ENCODE measurements around the gene ELF5. TPM values are rescaled to one million over a fixed set of nuclear protein-coding genes. Genes with fewer than 3 reads are reported as not detected.

The ELF5 gene
- polyA plus RNA-seq (2012; ENCODE audit: insufficient read length, low read depth): not detected

DNA sequence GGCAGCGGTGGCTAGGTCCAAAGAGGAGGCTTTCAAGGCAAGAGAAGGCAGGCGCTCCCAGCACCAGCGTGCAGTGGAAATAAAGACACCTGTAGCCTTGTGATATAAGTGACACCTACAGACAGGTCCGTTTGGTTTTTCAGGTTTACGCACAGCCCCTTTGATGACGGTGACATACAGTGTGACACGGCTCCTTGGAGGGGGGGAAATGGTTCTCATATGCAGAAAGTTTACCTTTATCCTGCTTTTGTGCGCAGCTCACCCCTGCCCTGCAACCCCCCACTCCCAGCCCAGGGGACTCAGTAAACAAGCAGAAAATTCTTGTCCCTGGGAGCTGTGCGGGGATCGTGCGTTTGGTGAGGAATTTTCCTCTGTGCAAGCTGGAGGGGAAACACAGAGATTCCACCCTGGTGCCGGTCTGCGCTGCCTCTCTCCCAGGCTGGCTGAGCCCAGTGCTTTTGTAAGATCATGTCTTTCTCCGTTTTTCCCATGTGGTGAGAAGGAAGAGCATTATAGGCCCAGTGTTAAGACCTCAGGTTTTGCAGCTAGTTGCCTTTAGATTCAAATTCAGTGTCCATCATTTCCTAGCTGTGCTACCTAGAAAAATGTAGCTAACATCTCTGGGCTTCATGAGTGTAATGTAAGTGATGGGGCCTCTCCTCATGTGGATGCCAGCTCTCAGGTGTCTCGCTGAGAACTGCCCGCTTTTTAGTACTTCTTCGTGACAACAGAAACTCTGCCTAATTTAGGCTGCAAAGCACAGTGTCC is at the start of gene ELF5:
Gene ELF5, minus strand, starts transcription at position 113 of the 768 bp plus-strand sequence. CDS start 8,045 bp downstream, outside the sequence.
- TF ChIP-seq SIN3A (IDR thresholded peaks at IDR 0.05; ENCODE audit: borderline replicate concordance, insufficient read depth, low read length) (no peak), TAF1 (IDR thresholded peaks at IDR 0.05; ENCODE audit: borderline replicate concordance, insufficient read depth, low read length) (no peak)

DNA sequence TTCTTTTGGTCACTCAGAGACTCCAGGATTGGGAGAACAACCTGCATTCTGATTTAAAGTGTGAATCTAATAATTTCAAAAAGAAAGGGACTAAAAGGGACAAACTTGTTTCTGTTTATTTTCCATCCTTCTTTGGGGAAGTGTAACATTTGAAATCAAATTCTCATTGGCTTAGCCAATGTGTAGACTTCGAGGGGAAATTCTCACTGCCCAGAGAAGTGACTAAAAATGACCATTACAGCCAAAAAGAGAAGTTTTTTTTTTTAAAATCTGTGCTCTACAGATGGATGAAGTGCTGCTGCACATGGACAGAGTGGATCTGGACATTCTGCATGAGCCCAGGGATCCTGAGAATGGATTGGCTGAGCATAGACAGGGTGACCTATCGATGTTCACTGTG is 49.4 kb upstream of the ELF5 start:
- TF ChIP-seq FOXP2 (optimal IDR thresholded peaks at IDR 0.05; ENCODE audit: borderline replicate concordance, extremely low read depth, extremely low read length, insufficient read depth) (no peak), TAF1 (IDR thresholded peaks at IDR 0.05; ENCODE audit: borderline replicate concordance, insufficient read depth, low read length) (no peak), POLR2AphosphoS5 (IDR thresholded peaks at IDR 0.05; ENCODE audit: low read depth, low read length) (no peak), SIN3A (IDR thresholded peaks at IDR 0.05; ENCODE audit: borderline replicate concordance, insufficient read depth, low read length) (no peak)
- TF ChIP-seq, protein P1, sequence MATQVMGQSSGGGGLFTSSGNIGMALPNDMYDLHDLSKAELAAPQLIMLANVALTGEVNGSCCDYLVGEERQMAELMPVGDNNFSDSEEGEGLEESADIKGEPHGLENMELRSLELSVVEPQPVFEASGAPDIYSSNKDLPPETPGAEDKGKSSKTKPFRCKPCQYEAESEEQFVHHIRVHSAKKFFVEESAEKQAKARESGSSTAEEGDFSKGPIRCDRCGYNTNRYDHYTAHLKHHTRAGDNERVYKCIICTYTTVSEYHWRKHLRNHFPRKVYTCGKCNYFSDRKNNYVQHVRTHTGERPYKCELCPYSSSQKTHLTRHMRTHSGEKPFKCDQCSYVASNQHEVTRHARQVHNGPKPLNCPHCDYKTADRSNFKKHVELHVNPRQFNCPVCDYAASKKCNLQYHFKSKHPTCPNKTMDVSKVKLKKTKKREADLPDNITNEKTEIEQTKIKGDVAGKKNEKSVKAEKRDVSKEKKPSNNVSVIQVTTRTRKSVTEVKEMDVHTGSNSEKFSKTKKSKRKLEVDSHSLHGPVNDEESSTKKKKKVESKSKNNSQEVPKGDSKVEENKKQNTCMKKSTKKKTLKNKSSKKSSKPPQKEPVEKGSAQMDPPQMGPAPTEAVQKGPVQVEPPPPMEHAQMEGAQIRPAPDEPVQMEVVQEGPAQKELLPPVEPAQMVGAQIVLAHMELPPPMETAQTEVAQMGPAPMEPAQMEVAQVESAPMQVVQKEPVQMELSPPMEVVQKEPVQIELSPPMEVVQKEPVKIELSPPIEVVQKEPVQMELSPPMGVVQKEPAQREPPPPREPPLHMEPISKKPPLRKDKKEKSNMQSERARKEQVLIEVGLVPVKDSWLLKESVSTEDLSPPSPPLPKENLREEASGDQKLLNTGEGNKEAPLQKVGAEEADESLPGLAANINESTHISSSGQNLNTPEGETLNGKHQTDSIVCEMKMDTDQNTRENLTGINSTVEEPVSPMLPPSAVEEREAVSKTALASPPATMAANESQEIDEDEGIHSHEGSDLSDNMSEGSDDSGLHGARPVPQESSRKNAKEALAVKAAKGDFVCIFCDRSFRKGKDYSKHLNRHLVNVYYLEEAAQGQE (IDR thresholded peaks at IDR 0.05; ENCODE audit: insufficient read depth in 1 of 2, low read depth in 2 of 2, low read length in 2 of 2): no peak

DNA sequence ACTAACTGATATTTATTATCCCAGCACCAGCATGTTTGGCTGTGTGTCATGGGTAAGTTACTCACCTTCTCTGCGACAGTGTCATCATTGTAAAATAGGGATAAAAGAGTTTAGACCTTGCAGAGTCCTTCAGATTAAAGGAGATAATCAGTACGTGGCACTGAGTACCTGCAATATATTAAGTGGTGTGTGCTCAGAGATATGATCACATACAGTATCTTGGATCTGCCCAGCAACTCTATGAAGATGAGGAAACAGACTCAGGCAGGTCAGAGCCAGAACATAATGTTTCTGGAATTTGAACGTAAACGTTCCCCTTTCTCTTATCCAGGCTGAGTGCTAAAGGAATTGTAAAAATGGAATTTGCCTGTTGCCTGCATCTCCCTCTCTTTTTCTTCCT is 46.9 kb upstream of the ELF5 start:
- TF ChIP-seq POLR2AphosphoS5 (IDR thresholded peaks at IDR 0.05; ENCODE audit: low read depth, low read length) (no peak), SIN3A (IDR thresholded peaks at IDR 0.05; ENCODE audit: borderline replicate concordance, insufficient read depth, low read length) (no peak), TAF1 (IDR thresholded peaks at IDR 0.05; ENCODE audit: borderline replicate concordance, insufficient read depth, low read length) (no peak), FOXP2 (optimal IDR thresholded peaks at IDR 0.05; ENCODE audit: borderline replicate concordance, extremely low read depth, extremely low read length, insufficient read depth) (no peak)
- TF ChIP-seq, protein P1 (IDR thresholded peaks at IDR 0.05; ENCODE audit: insufficient read depth in 1 of 2, low read depth in 2 of 2, low read length in 2 of 2): no peak

DNA sequence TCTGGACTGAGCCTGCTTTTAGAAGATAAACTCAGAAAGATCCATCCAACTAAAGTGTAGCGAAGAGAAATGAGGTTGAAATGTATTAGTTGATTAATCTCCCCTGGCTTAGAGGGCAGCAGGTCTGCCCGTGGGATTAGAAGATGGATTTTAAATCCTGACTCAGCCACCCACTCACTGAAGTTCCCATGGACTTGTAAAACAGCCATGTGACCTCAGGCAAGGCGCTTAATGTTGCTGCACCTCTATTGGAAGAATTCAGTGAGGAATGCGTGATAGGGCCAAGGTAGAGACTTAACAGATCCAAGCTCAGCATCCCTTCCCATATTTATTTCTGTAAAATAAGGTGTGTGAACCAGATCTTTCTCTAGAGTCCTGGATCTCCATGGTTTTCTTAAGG is 45.1 kb upstream of the ELF5 start:
- TF ChIP-seq FOXP2 (optimal IDR thresholded peaks at IDR 0.05; ENCODE audit: borderline replicate concordance, extremely low read depth, extremely low read length, insufficient read depth) (no peak), SIN3A (IDR thresholded peaks at IDR 0.05; ENCODE audit: borderline replicate concordance, insufficient read depth, low read length) (no peak), TAF1 (IDR thresholded peaks at IDR 0.05; ENCODE audit: borderline replicate concordance, insufficient read depth, low read length) (no peak), POLR2AphosphoS5 (IDR thresholded peaks at IDR 0.05; ENCODE audit: low read depth, low read length) (no peak)
- TF ChIP-seq, protein P1 (IDR thresholded peaks at IDR 0.05; ENCODE audit: insufficient read depth in 1 of 2, low read depth in 2 of 2, low read length in 2 of 2): no peak

DNA sequence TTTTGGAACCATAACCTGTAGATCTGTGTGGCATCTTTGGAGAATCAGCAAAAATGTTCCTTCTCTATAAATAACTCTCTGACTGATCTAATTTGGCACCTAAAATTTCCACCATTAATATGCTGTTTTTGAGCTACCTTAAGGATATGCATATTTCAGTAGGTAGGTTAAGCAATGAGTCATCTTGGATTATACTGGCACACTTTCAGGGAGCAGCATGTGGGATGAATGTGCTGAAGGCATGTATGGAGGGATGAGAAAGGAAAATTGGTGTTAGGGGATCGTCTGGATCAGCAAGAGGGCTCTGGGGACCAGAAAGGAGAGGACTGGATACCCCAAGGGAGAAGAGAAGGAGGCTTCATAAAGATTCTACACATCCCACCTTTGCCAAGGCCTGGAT is 44.6 kb upstream of the ELF5 start:
- TF ChIP-seq TAF1 (IDR thresholded peaks at IDR 0.05; ENCODE audit: borderline replicate concordance, insufficient read depth, low read length): no peak
- TF ChIP-seq, protein P1 (IDR thresholded peaks at IDR 0.05; ENCODE audit: insufficient read depth in 1 of 2, low read depth in 2 of 2, low read length in 2 of 2): no peak
- no peak for TF ChIP-seq FOXP2 (optimal IDR thresholded peaks at IDR 0.05; ENCODE audit: borderline replicate concordance, extremely low read depth, extremely low read length, insufficient read depth)
- no peak for TF ChIP-seq SIN3A (IDR thresholded peaks at IDR 0.05; ENCODE audit: borderline replicate concordance, insufficient read depth, low read length)
- no peak for TF ChIP-seq POLR2AphosphoS5 (IDR thresholded peaks at IDR 0.05; ENCODE audit: low read depth, low read length)

All from PFSK-1 (cell line).